Measurements from ENCODE around the gene MYRFL. TPM values are rescaled to one million over a fixed set of nuclear protein-coding genes. Genes with fewer than 3 reads are reported as not detected.

The MYRFL gene
- total and polyA plus RNA-seq, 2 of the 8 experiments (the other 6 are each of a cell fraction or from before 2014, with no cell fraction given): 1.1 to 2.0 TPM

DNA sequence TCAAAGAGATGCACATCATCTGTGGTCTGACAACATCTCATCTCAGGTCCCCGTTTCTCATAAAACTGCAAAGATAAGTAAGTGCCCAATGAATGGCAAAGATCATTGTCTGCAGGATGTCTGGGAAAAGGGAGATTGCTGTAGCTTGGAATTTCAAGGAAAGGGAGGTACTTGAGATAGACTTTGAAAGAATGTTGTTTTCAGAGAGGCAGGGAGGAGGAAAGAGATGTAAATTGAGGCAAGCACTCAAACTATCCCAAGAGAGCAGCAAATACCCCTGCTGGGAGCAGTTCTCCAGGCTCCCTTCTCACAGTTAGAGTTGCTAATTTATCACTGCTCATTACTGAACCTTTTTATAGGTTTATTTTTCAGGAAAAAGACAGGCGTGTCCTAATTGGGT is 107.1 kb downstream of the MYRFL start:
- 6% methylated on average over 2 of the region's 2 CpGs; no CpG with 5 or more reads in 1 of the 2 experiments for WGBS, 2 experiments (ENCODE audit: extremely low coverage in 1 of 2, insufficient coverage in 1 of 2, insufficient read length in 1 of 2, insufficient replicate concordance in 2 of 2, low coverage in 1 of 2, low lambda C conversion rate in 2 of 2, missing lambda C conversion rate in 1 of 2)
- TF ChIP-seq TEAD4 (IDR thresholded peaks at IDR 0.05; ENCODE audit: low read depth, low read length): peak; percentile 84
- no peak for TF ChIP-seq RFX5 (IDR thresholded peaks at IDR 0.05; ENCODE audit: borderline replicate concordance, low read depth, low read length)
- peak; percentile 40 for TF ChIP-seq NANOG (IDR thresholded peaks at IDR 0.05; ENCODE audit: insufficient read depth, low read depth, low read length, poor library complexity, severe bottlenecking)
- H3K27ac ChIP-seq (ENCODE audit: low read depth, low read length): peak overlapping the region; percentile 58; the same call in 1 of the 2 replicates

More for the DNA sequence above, 107.1 kb downstream of the MYRFL start:
- peak overlapping the region; percentile 93 for H2BK120ac ChIP-seq (replicated peaks; ENCODE audit: low read depth, low read length)
- DNase-seq (ENCODE audit: low read depth in 1 of 2, low spot score in 2 of 2) (peak in 1 of 2 experiments; percentile 27), FAIRE-seq (peak; percentile 94)
- no peak overlapping the region for H4K91ac ChIP-seq (replicated peaks; ENCODE audit: insufficient read length, low read length)
- no peak overlapping the region for H2AFZ ChIP-seq (ENCODE audit: low read length)
- no peak overlapping the region for H2BK12ac ChIP-seq (ENCODE audit: low read depth, low read length)
- H3K27me3 ChIP-seq (replicated peaks in 1 of 4; ENCODE audit: control insufficient read depth in 3 of 4, extremely low read depth in 1 of 4, insufficient read depth in 3 of 4, low read length in 3 of 4): no peaks in the 10 kb centered on the region
- no peaks in the 10 kb centered on the region for H4K20me1 ChIP-seq (replicated peaks in 1 of 2; ENCODE audit: control insufficient read depth in 1 of 2, insufficient read depth in 2 of 2, low read length in 2 of 2)
- no peak overlapping the region for H3K14ac ChIP-seq (ENCODE audit: insufficient read length)
- H4K5ac ChIP-seq (ENCODE audit: insufficient read length, low read depth, low read length): no peak overlapping the region
- CTCF ChIA-PET (ENCODE audit: partially characterized antibody): interaction anchor here (0.8 to 1.2 kb wide), 3 partner anchors 25 to 787 kb away, joined by 3 to 4 read pairs (median 3); no protein-coding TSS in a partner anchor
- H4K8ac ChIP-seq (ENCODE audit: extremely low read depth, insufficient read depth, low read length): no peak overlapping the region
- no peak overlapping the region; the same call in 1 of the 2 replicates for H3K18ac ChIP-seq (ENCODE audit: extremely low read depth, low read length)
- no peaks in the 10 kb centered on the region for H3K9me3 ChIP-seq (ENCODE audit: insufficient read depth in 2 of 2, low read depth in 1 of 2, low read length in 1 of 2)
- no peak overlapping the region for H3K23ac ChIP-seq (ENCODE audit: insufficient read length)
- H3K4me1 ChIP-seq (replicated peaks in 1 of 4; ENCODE audit: control insufficient read depth in 3 of 4, insufficient read depth in 4 of 4, low read length in 3 of 4): peaks cover 11 to 42% (median 21%) of the 10 kb centered on the region in 4 experiments
- no peaks in the 10 kb centered on the region for H3K36me3 ChIP-seq (ENCODE audit: control insufficient read depth in 2 of 4, insufficient read depth in 4 of 4, low read length in 3 of 4)
- no peak overlapping the region for H3K56ac ChIP-seq (replicated peaks; ENCODE audit: insufficient read length, low read depth, low read length)
- H2BK5ac ChIP-seq (ENCODE audit: low read depth, low read length): peak overlapping the region; percentile 95; the same call in 1 of the 2 replicates
- H3K4ac ChIP-seq (replicated peaks; ENCODE audit: insufficient read length, low read depth, low read length): no peak overlapping the region
- peaks cover 3% of the 10 kb centered on the region; the same call in 1 of the 2 replicates for H3K23me2 ChIP-seq (ENCODE audit: low read depth, low read length)
- H3K79me2 ChIP-seq (ENCODE audit: control insufficient read depth in 1 of 2, insufficient read depth in 2 of 2, low read length in 2 of 2): no peaks in the 10 kb centered on the region
- H2AK5ac ChIP-seq (ENCODE audit: low read depth, low read length): no peak overlapping the region; the same call in 1 of the 2 replicates
- 0 out of 2 replicates have a peak overlapping the region, but pooled peaks have one; percentile 65 for H2BK20ac ChIP-seq (ENCODE audit: low read length)
- no peak overlapping the region for H2BK15ac ChIP-seq (ENCODE audit: low read length)
- H3K4me3 ChIP-seq (ENCODE audit: extremely low read depth in 1 of 4, insufficient read depth in 2 of 4, low read depth in 3 of 4, low read length in 4 of 4): peak overlapping the region in 1 of 4 experiments; percentile 32; a peak in 2 of 8 replicates
- POLR2A ChIA-PET (ENCODE audit: partially characterized antibody): interaction anchor here (0.5 to 1.6 kb wide), 4 partner anchors 9 to 426 kb away, joined by 3 to 7 read pairs (median 3); no protein-coding TSS in a partner anchor
- no peaks in the 10 kb centered on the region for H3K79me1 ChIP-seq (ENCODE audit: low read depth, low read length)
- peak overlapping the region; percentile 26 to 48; a peak in 2 of 4 replicates for H3K4me2 ChIP-seq (ENCODE audit: insufficient read depth in 1 of 2, low read depth in 2 of 2, low read length in 2 of 2)
- no peak overlapping the region; a peak in 1 of 7 replicates for H3K9ac ChIP-seq (replicated peaks in 1 of 4; ENCODE audit: extremely low read depth in 1 of 4, low read depth in 3 of 4, low read length in 3 of 4)
